Measurements from ENCODE around the gene SLC2A13.

SLC2A13 gene

DNA sequence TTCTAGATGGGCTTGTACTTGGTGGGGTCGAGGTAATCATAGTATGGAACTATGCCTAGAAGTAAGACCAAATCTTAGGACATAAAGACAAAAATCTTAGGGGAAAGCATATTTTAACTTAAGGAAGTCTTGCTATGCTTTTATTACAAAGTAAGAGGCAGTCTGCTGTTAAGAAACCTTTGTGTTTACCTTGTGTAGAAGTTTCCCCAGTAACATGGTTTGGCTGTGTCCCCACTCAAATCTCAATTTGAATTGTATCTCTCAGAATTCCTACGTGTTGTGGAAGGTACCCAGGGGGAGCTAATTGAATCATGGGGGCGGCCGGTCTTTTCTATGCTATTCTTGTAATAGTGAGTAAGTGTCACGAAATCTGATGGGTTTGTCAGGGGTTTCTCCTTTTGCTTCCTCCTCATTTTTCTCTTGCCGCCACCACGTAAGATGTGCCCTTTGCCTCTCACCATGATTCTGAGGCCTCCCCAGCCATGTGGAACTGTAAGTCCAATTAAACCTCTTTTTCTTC is 323.8 kb downstream of the SLC2A13 start:
- H3K4me3 ChIP-seq: no peak overlapping the region
- no peak overlapping the region for H3K4me2 ChIP-seq
- H4K20me1 ChIP-seq: no peaks in the 10 kb centered on the region
- no peaks in the 10 kb centered on the region for H3K36me3 ChIP-seq
- H3K9ac ChIP-seq: no peak overlapping the region
- TF ChIP-seq Cebpa-rat (IDR thresholded peaks at IDR 0.05): no peak
- H3K9me3 ChIP-seq (replicated peaks in 1 of 11): peaks cover 0 to 5% (median 0%) of the 10 kb centered on the region in 11 experiments; a peak in 1 of 22 replicates
- no peaks in the 10 kb centered on the region for H3K4me1 ChIP-seq
- no peaks in the 10 kb centered on the region for H3K27me3 ChIP-seq
- no peak overlapping the region for H3K27ac ChIP-seq

DNA sequence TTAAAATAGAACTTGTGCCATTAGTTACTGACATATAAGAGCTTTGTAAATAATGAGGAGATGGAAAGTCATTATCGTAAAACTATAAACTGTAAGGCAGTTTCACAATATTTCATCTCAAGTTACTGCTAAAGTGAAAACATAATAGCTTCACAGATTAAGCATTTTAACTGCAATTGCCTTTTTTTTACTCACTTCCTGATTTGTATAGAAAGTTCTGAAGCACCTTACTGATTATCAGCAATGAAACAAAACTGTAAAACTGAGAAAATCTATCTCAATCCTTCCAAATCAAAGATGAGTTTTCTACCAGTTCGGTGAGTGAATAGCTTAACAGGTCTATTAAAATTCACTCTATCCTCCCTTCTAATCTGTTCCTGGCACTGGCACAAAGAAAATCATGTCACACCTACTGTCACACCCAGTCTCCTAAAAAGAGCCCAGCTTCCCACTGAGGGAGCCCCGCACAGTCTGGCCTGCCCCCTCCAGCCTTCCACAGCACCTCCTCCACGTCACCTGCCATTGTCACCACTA is 324.9 kb downstream of the SLC2A13 start:
- Histone ChIP-seq H3K9ac (no peak overlapping the region), H3K27me3 (no peaks in the 10 kb centered on the region), H4K20me1 (no peaks in the 10 kb centered on the region), H3K4me3 (no peak overlapping the region), H3K36me3 (no peaks in the 10 kb centered on the region), H3K9me3 (replicated peaks in 1 of 11) (peaks cover 0 to 5% (median 0%) of the 10 kb centered on the region in 11 experiments; a peak in 1 of 22 replicates), H3K27ac (no peak overlapping the region), H3K4me2 (no peak overlapping the region), H3K4me1 (no peaks in the 10 kb centered on the region)
- no peak for TF ChIP-seq Cebpa-rat (IDR thresholded peaks at IDR 0.05)

DNA sequence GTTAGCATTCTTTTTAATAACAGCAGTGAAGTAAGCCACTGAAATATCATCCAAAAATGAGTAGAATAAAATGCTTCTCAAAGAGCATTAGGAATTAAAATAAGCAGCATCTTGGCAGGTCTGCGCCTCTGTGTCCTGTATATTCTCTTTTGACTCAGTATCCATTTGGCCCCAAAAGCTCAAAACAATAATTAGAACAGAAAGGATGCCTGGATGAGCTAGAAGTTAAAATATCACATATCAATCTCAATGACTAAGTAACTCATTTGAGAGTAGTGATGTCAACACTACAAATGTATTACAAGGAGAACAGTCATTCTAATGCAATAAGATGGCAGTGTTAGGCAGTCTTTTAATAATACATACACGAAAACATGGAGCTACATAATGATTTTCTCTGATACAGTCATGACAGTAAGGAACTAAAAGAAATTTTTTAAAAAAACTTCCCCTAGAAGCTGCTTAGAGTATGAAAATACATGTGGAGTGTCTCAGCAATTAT is 325.4 kb downstream of the SLC2A13 start:
- TF ChIP-seq Cebpa-rat (IDR thresholded peaks at IDR 0.05): no peak
- no peak overlapping the region for H3K4me3 ChIP-seq
- no peak overlapping the region for H3K9ac ChIP-seq
- no peak overlapping the region for H3K27ac ChIP-seq
- no peaks in the 10 kb centered on the region for H4K20me1 ChIP-seq
- H3K36me3 ChIP-seq: no peaks in the 10 kb centered on the region
- no peaks in the 10 kb centered on the region for H3K27me3 ChIP-seq
- no peak overlapping the region for H3K4me2 ChIP-seq
- H3K4me1 ChIP-seq: no peaks in the 10 kb centered on the region
- 0 out of 22 replicates have a peak, but pooled peaks cover 0 to 5% (median 0%) of the 10 kb centered on the region in 11 experiments for H3K9me3 ChIP-seq (replicated peaks in 1 of 11)

DNA sequence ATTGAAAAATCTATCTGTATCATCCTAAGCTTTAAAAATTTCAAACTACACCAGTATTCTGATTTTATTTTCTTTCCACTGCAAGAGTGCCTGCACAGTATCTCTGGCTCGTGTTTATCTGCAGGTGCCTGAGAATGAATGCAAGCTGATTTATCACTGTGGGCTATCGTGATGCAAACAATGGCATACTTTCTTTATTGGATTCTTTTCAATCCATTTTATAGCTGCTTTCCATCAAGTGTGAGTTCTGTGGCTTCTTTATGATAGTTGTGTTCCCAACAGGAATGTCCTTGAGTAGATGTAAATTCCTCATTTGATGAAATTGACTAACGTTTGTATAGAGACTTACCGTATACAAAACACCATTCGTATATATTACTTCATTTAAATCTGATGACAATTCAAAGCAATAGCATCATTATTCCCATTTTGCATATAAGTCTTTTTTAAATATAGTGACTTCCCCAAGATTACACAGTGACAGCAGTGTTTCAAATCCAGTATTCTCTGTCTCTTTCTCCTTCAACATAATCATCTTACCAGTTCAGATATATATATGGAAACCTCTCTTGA is 326.0 kb downstream of the SLC2A13 start:
- no peak for TF ChIP-seq Cebpa-rat (IDR thresholded peaks at IDR 0.05)
- Histone ChIP-seq H3K36me3 (no peaks in the 10 kb centered on the region), H3K27ac (no peak overlapping the region), H3K4me1 (no peaks in the 10 kb centered on the region), H4K20me1 (no peaks in the 10 kb centered on the region), H3K27me3 (no peaks in the 10 kb centered on the region), H3K9ac (no peak overlapping the region), H3K9me3 (replicated peaks in 1 of 11) (0 out of 22 replicates have a peak, but pooled peaks cover 0 to 5% (median 0%) of the 10 kb centered on the region in 11 experiments), H3K4me2 (no peak overlapping the region), H3K4me3 (no peak overlapping the region)

DNA sequence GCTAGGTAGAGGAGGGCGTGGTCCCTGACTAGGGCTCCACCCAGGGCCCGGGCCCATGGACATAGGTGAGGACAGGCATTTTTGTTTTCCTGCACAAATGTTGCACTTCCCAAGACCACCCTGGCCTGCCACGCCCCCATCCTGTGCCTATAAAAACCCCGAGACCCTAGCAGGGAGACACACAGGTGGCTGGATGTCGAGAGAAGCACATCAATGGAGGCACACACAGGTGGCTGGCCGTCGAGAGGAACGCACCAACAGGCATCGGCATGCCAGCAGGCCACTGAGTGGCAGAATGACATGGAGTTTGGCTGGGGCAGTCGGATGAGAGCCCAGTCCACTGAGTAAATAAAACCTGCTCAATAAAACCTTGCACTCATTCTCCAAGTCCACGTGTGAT is 328.4 kb downstream of the SLC2A13 start:
- Histone ChIP-seq H3K4me2 (no peak overlapping the region), H3K4me1 (no peaks in the 10 kb centered on the region), H3K27me3 (no peaks in the 10 kb centered on the region), H3K27ac (no peak overlapping the region), H3K36me3 (no peaks in the 10 kb centered on the region), H3K9ac (no peak overlapping the region), H3K4me3 (no peak overlapping the region), H4K20me1 (no peaks in the 10 kb centered on the region), H3K9me3 (replicated peaks in 1 of 11) (no peaks in the 10 kb centered on the region)
- TF ChIP-seq Cebpa-rat (IDR thresholded peaks at IDR 0.05): no peak

DNA sequence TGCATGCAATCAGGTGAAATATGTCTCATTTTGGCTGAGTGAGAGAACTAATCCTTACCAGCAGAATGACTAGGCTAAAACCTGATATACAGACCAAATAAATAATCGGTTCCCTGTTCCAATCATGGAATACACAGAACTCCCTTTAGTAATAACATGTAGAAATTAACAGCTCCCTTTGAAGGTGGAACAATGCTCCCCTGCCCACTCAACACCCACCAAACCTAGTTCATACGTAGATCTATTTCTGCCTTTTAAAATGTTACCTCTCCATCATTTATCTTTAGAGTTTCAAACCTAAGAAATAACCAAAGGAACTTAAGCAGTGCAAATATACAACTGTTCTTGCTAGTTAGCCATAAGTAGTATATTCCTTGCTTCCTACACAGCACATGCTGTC is 332.6 kb downstream of the SLC2A13 start:
- no peak overlapping the region for H3K9ac ChIP-seq
- no peak overlapping the region for H3K4me2 ChIP-seq
- H3K9me3 ChIP-seq (replicated peaks in 1 of 11): peaks cover 0 to 3% (median 0%) of the 10 kb centered on the region in 11 experiments; a peak in 2 of 22 replicates
- H3K4me3 ChIP-seq: no peak overlapping the region
- no peak for TF ChIP-seq Cebpa-rat (IDR thresholded peaks at IDR 0.05)
- H3K27me3 ChIP-seq: no peaks in the 10 kb centered on the region
- H3K36me3 ChIP-seq: no peaks in the 10 kb centered on the region
- H3K27ac ChIP-seq: no peak overlapping the region
- no peaks in the 10 kb centered on the region for H4K20me1 ChIP-seq
- H3K4me1 ChIP-seq: no peaks in the 10 kb centered on the region

DNA sequence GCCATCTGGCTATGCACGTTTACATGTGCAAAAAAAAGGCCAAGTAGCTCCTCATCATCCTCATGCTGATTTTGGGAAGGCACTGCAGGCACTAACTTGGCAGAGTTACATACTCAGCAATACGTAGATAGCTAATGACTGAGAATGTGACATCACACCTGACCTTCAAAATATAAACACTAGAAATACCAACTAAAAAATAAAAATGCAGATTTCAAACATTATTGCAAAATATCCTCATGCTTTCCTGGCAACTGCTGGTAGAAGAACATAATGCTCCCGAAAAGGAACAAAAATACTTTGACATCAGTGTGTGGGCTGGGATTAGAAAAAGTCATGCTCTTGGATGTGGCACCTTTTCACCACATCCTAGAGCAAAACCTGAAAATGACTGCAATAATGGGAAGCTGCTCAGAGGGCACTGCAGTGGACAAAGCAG is 333.0 kb downstream of the SLC2A13 start:
- H3K36me3 ChIP-seq: no peaks in the 10 kb centered on the region
- no peak for TF ChIP-seq Cebpa-rat (IDR thresholded peaks at IDR 0.05)
- H3K27me3 ChIP-seq: no peaks in the 10 kb centered on the region

DNA sequence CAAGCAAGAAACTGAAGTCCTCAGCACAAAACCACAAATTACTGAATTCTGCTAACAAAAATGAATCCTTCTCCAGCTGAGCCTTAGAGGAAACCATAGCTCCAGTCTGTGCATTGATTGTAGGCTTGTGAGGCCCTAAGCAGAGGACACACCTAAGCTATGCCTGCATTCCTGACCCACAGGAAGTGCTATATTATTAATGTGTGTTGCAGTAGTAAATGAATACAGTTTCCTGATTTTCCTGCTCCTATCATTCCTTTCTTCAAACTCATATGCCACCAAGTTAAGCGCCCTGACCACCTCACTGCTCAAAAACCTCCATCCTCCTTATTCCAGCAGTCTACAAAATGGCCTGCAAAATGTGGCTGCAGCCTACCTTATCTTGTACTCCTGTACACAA is 334.4 kb downstream of the SLC2A13 start:
- peaks cover 0 to 14% (median 0%) of the 10 kb centered on the region in 11 experiments; a peak in 6 of 22 replicates for H3K9me3 ChIP-seq (replicated peaks in 1 of 11)
- H4K20me1 ChIP-seq: no peaks in the 10 kb centered on the region
- no peak for TF ChIP-seq Cebpa-rat (IDR thresholded peaks at IDR 0.05)
- H3K9ac ChIP-seq: no peak overlapping the region
- no peak overlapping the region for H3K4me2 ChIP-seq
- no peaks in the 10 kb centered on the region for H3K4me1 ChIP-seq
- no peak overlapping the region for H3K4me3 ChIP-seq
- no peaks in the 10 kb centered on the region for H3K36me3 ChIP-seq
- no peak overlapping the region for H3K27ac ChIP-seq
- H3K27me3 ChIP-seq: no peaks in the 10 kb centered on the region

More for the DNA sequence above, 333.0 kb downstream of the SLC2A13 start:
- peaks cover 0 to 7% (median 0%) of the 10 kb centered on the region in 11 experiments; a peak in 5 of 22 replicates for H3K9me3 ChIP-seq (replicated peaks in 1 of 11)
- H4K20me1 ChIP-seq: no peaks in the 10 kb centered on the region
- H3K4me3 ChIP-seq: no peak overlapping the region
- no peak overlapping the region for H3K9ac ChIP-seq
- no peak overlapping the region for H3K27ac ChIP-seq
- no peaks in the 10 kb centered on the region for H3K4me1 ChIP-seq
- no peak overlapping the region for H3K4me2 ChIP-seq

DNA sequence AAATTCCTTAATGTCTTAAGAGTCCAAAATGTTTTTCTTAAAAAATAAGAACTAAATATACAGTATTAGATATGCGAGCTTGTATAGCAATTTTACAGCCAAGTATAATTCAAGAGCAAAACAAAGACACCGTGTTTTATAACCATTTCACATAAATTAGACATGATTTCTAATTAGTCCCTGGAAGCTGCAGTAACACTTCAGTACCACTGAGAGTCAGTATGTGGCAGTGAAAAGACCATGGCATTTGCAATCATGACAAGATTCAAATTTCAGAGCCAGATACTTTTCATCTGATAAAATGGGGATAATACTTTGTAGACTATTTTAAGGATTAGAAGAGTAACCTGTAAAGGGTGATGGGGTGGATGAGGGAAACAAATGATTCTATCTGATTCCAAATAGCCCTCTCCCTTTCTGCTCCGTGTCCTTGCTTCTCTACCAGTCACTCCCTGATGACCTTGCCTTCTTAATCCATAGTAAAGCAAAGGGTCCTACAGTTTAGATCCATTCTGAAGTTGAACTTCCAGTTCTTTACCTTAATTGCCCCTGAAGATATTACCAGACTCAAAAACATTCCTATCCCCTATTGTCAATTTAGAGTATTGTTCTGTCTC is 340.8 kb downstream of the SLC2A13 start:
- Histone ChIP-seq H3K27ac (no peak overlapping the region), H3K9ac (no peak overlapping the region), H3K36me3 (no peaks in the 10 kb centered on the region), H3K27me3 (no peaks in the 10 kb centered on the region), H4K20me1 (no peaks in the 10 kb centered on the region), H3K9me3 (replicated peaks in 1 of 11) (peaks cover 0 to 14% (median 0%) of the 10 kb centered on the region in 11 experiments; a peak in 6 of 22 replicates), H3K4me1 (no peaks in the 10 kb centered on the region), H3K4me2 (no peak overlapping the region), H3K4me3 (no peak overlapping the region)
- TF ChIP-seq Cebpa-rat (IDR thresholded peaks at IDR 0.05): no peak
